Measurements from ENCODE around the gene MED14. TPM values are rescaled to one million over a fixed set of nuclear protein-coding genes. Genes with fewer than 3 reads are reported as not detected.

The MED14 gene
- total RNA-seq, 1 experiment from 2014 or later: 4.5 TPM

DNA sequence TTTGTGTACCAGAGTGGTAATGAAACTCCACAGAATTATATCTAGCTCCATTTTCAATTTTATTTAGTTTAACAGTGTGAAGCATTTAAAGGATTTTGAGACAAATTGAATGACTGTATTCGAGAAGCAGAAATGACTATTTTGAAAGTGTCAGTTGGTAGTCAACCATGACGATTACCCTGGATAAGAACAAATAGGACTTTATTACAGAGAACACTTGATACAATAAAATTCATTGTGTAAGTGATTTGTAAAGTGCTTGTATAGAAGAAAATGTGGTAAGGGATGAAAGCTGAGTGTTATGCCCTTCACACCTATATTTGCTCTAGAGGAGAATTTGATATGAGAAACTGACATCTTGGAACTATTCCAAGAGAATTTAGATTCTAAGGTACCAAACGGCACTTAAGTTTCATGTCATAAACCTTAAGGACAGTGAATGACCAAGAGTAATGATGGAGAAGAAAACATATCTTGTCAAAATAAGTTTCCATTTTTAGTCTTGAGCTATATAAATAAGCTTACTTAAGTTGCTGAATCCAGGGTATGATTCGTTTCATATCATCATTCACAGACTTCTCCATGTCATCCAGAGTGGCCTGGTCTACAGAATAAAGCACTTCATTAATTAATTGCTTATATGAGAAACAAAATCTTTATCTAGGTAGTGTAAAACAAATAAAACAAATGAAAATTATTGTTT is 34.6 kb downstream of the MED14 start:
- no peaks in the 10 kb centered on the region for H3K9me3 ChIP-seq
- no peaks in the 10 kb centered on the region for H3K27me3 ChIP-seq
- no peak for DNase-seq
- peaks cover 12% of the 10 kb centered on the region for H3K36me3 ChIP-seq
- H3K4me3 ChIP-seq: no peak overlapping the region

DNA sequence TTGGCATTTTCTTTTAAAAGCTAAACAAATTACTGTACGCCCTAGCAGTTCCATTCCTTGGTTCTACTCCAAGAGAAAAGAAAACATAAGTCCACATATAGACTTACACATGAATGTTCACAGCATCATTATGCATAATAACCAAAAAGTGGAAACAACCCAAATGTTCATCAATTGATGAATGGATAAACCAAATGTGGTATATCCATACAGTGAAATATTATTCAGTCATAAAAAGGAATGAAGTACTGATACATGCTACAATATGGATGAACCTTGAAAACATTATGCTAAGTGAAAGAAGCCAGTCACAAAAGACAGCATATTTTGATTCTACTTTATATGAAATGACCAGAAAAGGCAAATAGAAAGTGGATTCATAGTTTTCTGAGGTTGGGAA is 36.5 kb downstream of the MED14 start:
- Histone ChIP-seq H3K4me3 (no peak overlapping the region), H3K27me3 (no peaks in the 10 kb centered on the region), H3K9me3 (no peaks in the 10 kb centered on the region), H3K36me3 (peaks cover 12% of the 10 kb centered on the region)
- no peak for DNase-seq

DNA sequence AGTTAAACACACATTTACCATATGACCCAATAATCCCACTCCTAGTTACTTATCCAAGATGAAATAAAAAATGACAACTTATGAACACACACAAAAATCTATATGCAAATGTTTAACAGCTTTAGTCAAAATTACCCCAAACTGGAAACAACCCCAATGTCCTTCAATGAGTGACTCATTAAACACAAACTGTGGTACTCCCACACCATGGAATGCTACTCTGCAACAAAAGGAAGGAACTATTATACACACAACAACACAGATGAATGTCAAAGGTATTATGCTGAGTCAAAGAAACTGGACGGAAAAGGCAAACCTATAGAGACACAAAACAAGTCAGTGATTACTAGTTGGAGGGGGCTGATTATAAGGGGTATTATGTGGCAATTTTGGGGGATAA is 40.5 kb downstream of the MED14 start:
- Histone ChIP-seq H3K4me3 (no peak overlapping the region), H3K27me3 (no peaks in the 10 kb centered on the region), H3K9me3 (no peaks in the 10 kb centered on the region), H3K36me3 (peaks cover 15% of the 10 kb centered on the region)
- no peak for DNase-seq

DNA sequence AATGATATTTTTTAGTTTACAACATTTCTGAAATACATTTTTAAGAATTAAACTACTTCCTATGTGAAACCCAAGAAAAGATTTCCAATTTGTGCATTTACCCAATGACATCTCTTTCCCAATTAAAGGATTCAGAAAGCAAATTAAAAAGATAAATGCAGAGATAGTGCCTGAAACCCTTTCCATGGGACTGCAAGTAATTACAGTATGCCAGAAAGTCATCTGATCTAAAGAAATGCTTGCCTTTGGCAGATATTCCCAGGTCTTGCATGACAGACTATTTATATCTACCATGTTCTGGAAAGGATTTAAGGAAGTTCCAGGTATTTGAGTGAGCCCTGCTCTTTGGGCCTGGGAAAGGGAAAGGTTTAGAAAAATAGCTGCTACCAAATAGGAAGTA is 46.4 kb downstream of the MED14 start:
- no peaks in the 10 kb centered on the region for H3K9me3 ChIP-seq
- H3K4me3 ChIP-seq: no peak overlapping the region
- DNase-seq: no peak

DNA sequence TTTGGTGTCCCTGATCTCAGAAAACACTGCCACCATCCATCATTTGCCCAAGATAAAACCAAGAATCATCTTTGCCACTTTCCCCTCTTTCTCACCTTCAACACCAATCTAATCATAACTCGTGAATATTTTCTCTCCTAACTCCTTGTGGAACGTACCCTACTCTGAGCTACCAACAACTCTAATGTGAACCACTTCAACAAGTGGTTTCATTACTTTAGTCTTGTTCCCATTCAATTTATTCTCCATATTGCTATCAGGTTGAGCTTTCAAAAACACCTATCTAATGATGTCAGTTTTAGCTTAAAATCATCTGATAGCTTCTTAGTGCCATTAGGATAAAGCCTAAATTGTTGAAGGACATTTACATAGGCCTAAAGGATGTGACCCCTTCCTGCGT is 48.2 kb downstream of the MED14 start:
- H3K27me3 ChIP-seq: no peaks in the 10 kb centered on the region
- peaks cover 3% of the 10 kb centered on the region for H3K36me3 ChIP-seq
- H3K9me3 ChIP-seq: no peaks in the 10 kb centered on the region
- H3K4me3 ChIP-seq: no peak overlapping the region
- no peak for DNase-seq

More for the DNA sequence above, 46.4 kb downstream of the MED14 start:
- H3K27me3 ChIP-seq: no peaks in the 10 kb centered on the region
- peaks cover 12% of the 10 kb centered on the region for H3K36me3 ChIP-seq

DNA sequence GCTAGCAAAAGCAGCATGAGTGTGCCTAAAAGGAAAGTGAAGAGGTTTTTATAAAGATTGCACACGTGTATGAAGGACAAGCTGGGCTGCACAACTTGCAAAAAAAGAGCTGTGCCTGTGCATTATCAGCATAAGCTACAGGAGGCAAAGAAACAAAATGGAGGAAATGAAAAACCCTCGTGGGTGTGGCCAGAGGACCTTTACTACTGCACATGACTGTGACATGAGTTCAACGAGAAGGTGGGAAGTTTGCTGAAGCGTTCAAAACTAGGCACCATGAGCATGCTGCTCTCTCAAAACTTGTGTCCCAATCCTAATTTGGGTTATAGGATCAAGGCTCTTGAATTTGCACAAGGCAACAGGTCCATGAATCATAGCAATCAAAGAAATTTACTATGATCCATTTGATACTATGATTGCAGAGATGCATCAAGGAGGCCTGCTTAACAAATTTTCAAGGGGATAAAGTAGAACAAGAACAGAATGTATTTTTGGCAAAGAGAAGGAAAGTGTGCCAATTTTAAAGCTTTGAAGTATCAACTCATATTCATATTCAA is 49.9 kb downstream of the MED14 start:
- no peaks in the 10 kb centered on the region for H3K9me3 ChIP-seq
- no peaks in the 10 kb centered on the region for H3K27me3 ChIP-seq
- H3K4me3 ChIP-seq: no peak overlapping the region
- no peak for DNase-seq
- peaks cover 6% of the 10 kb centered on the region; the same call in 1 of the 2 replicates for H3K36me3 ChIP-seq

DNA sequence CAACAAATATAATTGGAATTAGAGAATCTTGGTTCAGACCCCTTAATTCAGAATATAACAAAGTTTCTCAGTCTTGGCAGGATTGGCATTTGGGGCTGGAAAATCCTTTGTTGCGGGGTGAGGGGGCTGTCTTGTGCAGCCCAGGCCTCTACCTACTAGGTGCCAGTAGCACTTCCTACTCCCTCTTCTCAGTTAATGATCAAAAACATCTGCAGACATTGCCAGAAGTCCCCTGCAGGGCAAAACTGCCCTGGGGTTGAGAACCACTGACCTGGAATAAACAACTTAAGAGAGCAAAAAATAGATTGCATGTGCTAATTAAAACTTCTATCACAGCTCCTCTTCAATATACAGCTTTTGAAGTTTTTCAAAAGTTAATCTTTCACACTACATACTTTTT is 51.2 kb downstream of the MED14 start:
- Histone ChIP-seq H3K27me3 (no peaks in the 10 kb centered on the region), H3K4me3 (no peak overlapping the region), H3K9me3 (no peaks in the 10 kb centered on the region), H3K36me3 (peaks cover 6% of the 10 kb centered on the region; the same call in 1 of the 2 replicates)
- no peak for DNase-seq

DNA sequence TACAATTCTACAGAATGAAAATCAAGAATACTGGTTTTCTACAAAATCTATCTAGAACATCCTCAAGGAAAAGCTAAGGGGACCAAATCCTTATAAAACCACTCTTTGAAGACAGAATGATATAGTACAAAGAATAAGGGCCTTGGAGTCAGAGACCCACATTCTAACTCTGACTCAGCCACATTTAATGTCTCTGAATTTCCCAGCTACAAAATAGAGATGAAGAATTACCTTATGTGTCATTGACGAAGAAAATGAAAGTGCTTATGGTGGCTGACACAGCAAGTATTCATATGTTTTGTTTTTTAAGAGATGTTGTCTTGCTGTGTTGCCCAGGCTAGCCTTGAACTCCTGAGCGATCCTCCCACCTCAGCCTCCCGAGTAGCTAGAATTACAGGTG is 52.1 kb downstream of the MED14 start:
- Histone ChIP-seq H3K9me3 (no peaks in the 10 kb centered on the region), H3K36me3 (peaks cover 3% of the 10 kb centered on the region; the same call in 1 of the 2 replicates), H3K4me3 (no peak overlapping the region), H3K27me3 (no peaks in the 10 kb centered on the region)
- no peak for DNase-seq

DNA sequence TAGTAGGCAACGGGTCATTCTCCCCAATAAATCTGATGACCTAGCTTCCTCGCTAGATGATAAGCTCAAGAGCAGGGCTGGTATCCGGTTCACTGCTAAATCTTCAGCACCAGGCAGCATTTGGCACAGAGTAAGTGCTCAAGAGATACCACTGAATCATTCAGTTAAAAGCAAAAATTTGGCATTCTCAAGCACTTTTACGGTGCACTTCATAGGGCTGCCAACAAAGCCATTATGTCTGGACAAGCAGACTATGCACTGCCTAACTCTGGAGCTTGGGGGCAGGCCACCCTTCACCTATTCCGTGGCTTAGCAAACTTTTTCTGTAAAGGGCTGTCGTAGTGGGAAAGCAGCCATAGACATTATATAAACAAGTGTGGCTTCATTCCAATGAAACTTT is 64.2 kb downstream of the MED14 start:
- Histone ChIP-seq H3K9me3 (no peaks in the 10 kb centered on the region), H3K27me3 (no peaks in the 10 kb centered on the region), H3K4me3 (no peak overlapping the region), H3K36me3 (peaks cover 10% of the 10 kb centered on the region)
- DNase-seq: peak; percentile 13

DNA sequence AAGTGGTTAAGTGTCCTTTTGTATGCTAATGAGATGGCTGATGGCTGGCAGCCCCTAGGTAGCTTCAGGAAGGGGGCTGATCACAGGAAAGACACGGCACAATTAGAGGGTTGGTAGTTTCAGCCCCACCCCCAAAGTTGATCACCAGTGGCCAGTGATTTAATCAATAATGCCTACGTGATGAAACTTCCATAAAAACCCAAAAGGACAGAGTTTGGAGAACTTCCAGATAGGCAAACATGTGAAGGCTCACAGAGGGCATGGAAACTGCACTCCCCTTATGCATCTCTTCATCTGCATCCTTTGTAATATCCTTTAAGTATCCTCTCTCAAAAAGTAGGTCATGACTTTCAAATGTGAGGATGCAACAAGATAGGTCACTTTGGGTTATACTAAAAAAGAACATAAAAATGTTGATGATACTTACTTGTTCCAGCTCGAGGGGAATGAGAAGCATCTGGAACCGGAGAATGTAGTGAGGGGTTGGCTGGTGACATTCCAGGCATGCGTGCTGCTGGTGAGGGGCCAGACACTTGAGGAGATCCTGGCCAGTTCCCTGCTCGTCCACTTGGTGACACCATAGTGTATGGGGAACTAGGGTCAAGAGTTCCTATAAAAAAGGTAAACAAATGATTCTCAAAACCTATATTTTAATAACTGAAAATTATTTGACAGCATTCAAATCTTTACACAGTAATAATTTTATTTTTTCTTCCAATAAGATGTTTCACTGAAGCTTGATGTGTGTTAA is 71.3 kb downstream of the MED14 start:
- Histone ChIP-seq H3K27me3 (no peaks in the 10 kb centered on the region), H3K36me3 (0 out of 2 replicates have a peak, but pooled peaks cover 3% of the 10 kb centered on the region), H3K4me3 (no peak overlapping the region), H3K9me3 (no peaks in the 10 kb centered on the region)
- DNase-seq: no peak

DNA sequence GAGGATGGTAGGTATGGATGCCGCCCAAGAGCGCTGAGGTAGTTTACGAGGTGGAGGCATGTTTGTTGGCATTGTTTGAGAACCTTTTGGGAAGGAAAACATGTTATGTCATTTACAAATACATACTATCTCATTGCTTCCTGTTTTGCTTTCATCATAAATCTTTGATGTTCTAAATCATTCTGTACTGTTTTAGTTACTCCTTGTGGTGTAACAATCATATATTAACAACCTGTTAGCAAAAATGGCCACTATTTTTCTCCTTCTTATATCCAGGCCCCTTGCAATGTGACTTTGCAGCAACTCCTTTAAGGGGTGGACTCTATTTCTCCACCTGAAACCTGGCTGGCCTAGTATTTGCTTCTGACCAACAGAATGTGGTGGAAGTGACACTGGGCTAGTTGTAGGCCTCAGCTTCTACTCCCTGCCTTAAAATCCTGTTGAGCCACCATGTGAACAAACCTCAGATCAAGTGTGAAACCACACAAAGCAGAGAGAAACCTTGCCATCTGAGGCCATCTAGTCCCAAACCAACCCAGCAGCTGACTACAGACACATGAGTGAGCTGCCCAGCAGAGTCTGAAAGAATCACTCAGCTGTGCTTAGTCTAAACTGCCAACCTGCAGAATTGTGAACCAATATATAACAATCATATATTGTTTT is 72.1 kb downstream of the MED14 start:
- H3K4me3 ChIP-seq: no peak overlapping the region
- H3K36me3 ChIP-seq: 0 out of 2 replicates have a peak, but pooled peaks cover 3% of the 10 kb centered on the region
- H3K27me3 ChIP-seq: no peaks in the 10 kb centered on the region
- H3K9me3 ChIP-seq: no peaks in the 10 kb centered on the region
- no peak for DNase-seq

DNA sequence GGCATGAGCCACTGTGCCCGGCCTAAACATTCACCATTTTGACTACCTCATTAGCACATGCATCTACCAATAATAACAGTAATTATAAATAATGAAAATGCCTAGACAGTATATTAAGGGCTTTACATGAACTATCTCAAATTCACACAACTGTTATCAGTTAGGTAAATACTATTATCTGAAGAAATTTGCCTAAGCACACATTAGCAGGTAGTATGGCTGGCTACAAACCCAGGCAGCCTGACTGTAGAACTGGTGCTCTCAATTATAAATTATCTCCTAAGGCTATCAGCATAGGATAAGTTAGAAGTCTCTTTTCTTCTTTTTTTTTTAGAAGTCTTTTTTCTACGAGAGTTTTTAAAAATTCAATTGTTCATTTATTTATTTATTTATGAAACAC is 73.9 kb downstream of the MED14 start:
- no peak for DNase-seq

DNA sequence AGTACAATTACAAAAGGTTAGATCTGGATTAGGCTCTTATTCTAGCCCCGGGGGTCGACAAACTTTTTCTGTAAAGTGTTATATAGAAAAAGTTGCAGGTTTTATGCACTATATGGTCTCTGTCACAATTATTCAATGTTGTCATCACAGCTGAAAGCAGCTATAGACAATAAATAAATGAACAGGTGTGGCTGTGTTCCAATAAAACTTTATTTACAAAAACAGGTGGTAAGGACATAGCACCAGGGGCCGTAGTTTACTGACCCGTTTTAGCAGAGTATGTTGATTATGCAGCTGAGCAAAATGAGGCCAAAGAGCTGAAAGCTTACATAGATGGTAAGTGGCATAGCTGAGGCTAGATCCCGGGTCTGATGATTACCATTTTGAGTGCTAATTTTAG is 75.0 kb downstream of the MED14 start:
- no peak overlapping the region for H3K4me3 ChIP-seq
- H3K27me3 ChIP-seq: no peaks in the 10 kb centered on the region
- 0 out of 2 replicates have a peak, but pooled peaks cover 3% of the 10 kb centered on the region for H3K36me3 ChIP-seq
- H3K9me3 ChIP-seq: no peaks in the 10 kb centered on the region
- DNase-seq: no peak

More for the DNA sequence above, 73.9 kb downstream of the MED14 start:
- Histone ChIP-seq H3K4me3 (no peak overlapping the region), H3K27me3 (no peaks in the 10 kb centered on the region), H3K9me3 (no peaks in the 10 kb centered on the region), H3K36me3 (0 out of 2 replicates have a peak, but pooled peaks cover 3% of the 10 kb centered on the region)

DNA sequence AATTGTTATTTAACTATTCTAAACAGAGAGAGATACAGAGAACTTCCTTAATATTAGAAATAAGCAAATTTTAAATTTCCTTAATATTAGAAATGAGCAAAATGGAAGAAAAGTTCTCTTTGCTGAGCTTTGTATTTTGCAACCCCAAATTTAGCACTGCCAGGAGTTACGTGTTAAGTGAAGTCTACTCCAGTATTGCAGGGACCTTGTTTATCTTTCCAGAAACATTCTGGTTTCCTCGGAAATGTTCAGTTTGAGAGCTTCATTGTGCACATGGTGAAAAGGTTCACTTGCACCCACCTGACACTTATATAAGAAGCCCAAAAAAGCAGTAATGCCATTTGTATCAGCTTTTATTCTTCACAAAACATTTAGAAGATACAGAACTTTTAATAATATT is 81.8 kb downstream of the MED14 start:
- DNase-seq: no peak
- Histone ChIP-seq H3K27me3 (no peaks in the 10 kb centered on the region), H3K9me3 (no peaks in the 10 kb centered on the region), H3K36me3 (no peaks in the 10 kb centered on the region; the same call in 1 of the 2 replicates), H3K4me3 (no peak overlapping the region)

DNA sequence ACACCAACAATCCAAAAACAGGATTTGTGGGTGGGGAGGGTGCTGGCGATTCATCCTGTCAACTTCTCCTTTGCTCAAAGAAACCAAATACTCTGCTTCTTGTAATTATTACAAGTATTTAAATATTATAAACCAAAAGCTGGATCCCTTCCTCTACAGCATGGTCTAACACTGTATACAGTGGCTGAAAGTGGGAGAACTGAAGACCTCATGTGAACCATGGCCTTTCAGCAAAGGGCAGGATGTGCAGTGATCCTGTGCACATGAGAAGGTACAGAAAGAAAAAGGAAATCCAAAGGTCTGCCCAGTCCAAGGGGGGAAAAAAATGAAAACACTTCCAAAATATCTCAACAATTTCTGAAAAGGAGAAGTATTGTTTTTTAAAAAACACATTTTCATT is 82.7 kb downstream of the MED14 start:
- Histone ChIP-seq H3K27me3 (no peaks in the 10 kb centered on the region), H3K36me3 (no peaks in the 10 kb centered on the region; the same call in 1 of the 2 replicates), H3K4me3 (no peak overlapping the region), H3K9me3 (no peaks in the 10 kb centered on the region)
- DNase-seq: no peak

DNA sequence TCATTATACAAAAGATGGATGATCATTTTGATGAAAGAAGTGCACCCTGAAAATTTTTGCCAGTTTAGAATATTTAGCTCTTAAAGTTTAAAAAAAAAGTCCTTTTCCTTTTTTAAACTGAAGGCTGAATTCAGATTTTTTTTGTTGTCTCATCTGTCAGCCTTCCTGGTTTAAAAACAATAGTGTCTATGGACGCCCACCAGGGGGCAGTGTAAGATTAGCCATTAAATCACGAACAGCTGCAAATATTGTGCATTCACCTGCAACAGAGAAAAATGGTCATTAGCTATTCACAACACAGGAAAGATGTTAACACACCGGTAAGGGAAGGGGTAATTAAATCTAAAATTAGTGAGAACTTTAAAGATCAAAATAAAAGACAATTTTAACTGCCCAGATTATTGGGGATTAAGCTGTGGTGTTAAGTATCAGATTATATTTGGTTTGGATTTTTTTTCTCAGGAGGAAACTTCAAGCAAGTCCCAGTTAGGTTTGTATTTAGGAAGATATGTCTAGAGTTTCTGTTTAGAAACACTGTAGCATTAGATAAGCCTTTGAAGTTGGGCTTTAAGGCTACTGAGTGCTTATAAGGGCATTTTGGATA is 83.6 kb downstream of the MED14 start:
- no peaks in the 10 kb centered on the region; the same call in 1 of the 2 replicates for H3K36me3 ChIP-seq
- DNase-seq: no peak
- no peaks in the 10 kb centered on the region for H3K27me3 ChIP-seq
- H3K9me3 ChIP-seq: no peaks in the 10 kb centered on the region
- no peak overlapping the region for H3K4me3 ChIP-seq

Data from MG63 (cell line).